Adrenal gland (tissue), 12 donors: ENCODE data around the gene GABARAP. TPM values are rescaled to one million over a fixed set of nuclear protein-coding genes. Genes with fewer than 3 reads are reported as not detected.

Experiments
- DNase-seq, 7 donors: peaks; one replicate each; pipeline ENCODE4 v3.0.0-alpha.2; 2019 to 2020
- H3K27ac ChIP-seq, 5 donors: fragments of 200-600 bp; sonication (generic) in 4 of 5; 1 replicate in 3 of 5; 2 replicates in 2 of 5; pipeline versions ENCODE4 v1.5.1 to v1.8.0; 2016 to 2020; ENCODE audit warnings: mild to moderate bottlenecking in 1 of 5
- H3K27me3 ChIP-seq: fragments of 200-600 bp; 2 replicates; pipeline ENCODE4 v1.8.0; 2021
- H3K36me3 ChIP-seq, 2 donors: fragments of 200-600 bp; replicated peaks in 1 of 2; 1 replicate in 1 of 2; 2 replicates in 1 of 2; pipeline versions ENCODE4 v1.5.1 to v1.8.0; 2018 to 2022
- H3K4me1 ChIP-seq, 2 donors: fragments of 200-600 bp; replicated peaks in 1 of 2; 1 replicate in 1 of 2; 2 replicates in 1 of 2; pipeline versions ENCODE4 v1.5.1 to v1.8.0; 2018 to 2021
- H3K4me3 ChIP-seq, 4 donors: fragments of 200-600 bp; sonication (generic) in 3 of 4; one replicate each; pipeline ENCODE4 v1.5.1; 2016 to 2018
- H3K9me3 ChIP-seq, 3 donors: fragments of 200-600 bp; sonication (generic) in 1 of 3; replicated peaks in 1 of 3; 1 replicate in 2 of 3; 2 replicates in 1 of 3; pipeline versions ENCODE4 v1.5.1 to v1.8.0; 2016 to 2021
- POLR2A ChIP-seq, 2 donors: fragments of 450-650 bp; IDR thresholded peaks; one replicate each; pipeline ENCODE4 v1.6.1; 2017; ENCODE audit warnings: antibody characterized with exemption in 2 of 2, mild to moderate bottlenecking in 2 of 2, moderate library complexity in 1 of 2
- WGBS, 4 donors: extraction: QIAGEN DNeasy Blood & Tissue Kit in 2 of 4; methylation state at CpG; one replicate each; pipeline versions ENCODE4 v1.1.5 to v1.1.7; 2013 to 2017; 5-methylcytosine and 5-hydroxymethylcytosine counted together
- intact Hi-C, 2 donors: fragments of 100-400 bp; cut with DNase I; formaldehyde crosslinking; loops; one replicate each; pipeline versions ENCODE4 v1.14.1 to v1.15.0; 2022 to 2023
- polyA plus RNA-seq, 3 donors: library from polyadenylated mRNA; stranded (reverse); fragments of 200-250 nt in 2 of 3; fragments of 350-450 nt in 1 of 3; fragmentation: Illumina TruSeq in 1 of 3; extraction: RNeasy Lipid Tissue Mini Kit (QIAGEN cat#74804) in 1 of 3; gene quantifications; one replicate each; pipeline ENCODE4 v1.2.3, GENCODE V29; 2013 to 2014
- total RNA-seq, 9 donors: library from RNA; depleted of rRNA in 4 of 9; stranded (reverse); fragments of >200 nt in 4 of 9; fragments of 120-200 nt in 1 of 9; fragmentation: NEBNext Ultra II Directional in 1 of 9; extraction: Animal tissue kit (Norgen Biotek cat#: 25700) in 1 of 9; gene quantifications; one replicate each; pipeline versions ENCODE4 v1.1.0 to v1.2.4, GENCODE V29; 2013 to 2023
- TF ChIP-seq, protein P1 (sequence below), 6 experiments: fragments of 450-650 bp in 4 of 6; fragments of 200-600 bp in 2 of 6; sonication (generic) in 1 of 6; IDR thresholded peaks; 1 replicate in 5 of 6; 2 replicates in 1 of 6; pipeline versions ENCODE4 v1.5.1 to v1.8.0; 2016 to 2021; ENCODE audit warnings: antibody characterized with exemption in 6 of 6, mild to moderate bottlenecking in 2 of 6, moderate library complexity in 1 of 6
- donor health status: healthy with polysubstance abuse.
- donor health status: Bipolar disorder and iron deficiency.
- donor health status: DM: yes; HTN: yes; CAD: no.
- donor health status: DM: no; HTN: no; CAD: no.
- donor health status: DM: no; HTN: no; CAD: no.
- donor health status: DM: yes; HTN: yes; CAD: no.

GABARAP gene
- total and polyA plus RNA-seq, 12 donors = 195 to 1,285 (median 840) TPM

DNA sequence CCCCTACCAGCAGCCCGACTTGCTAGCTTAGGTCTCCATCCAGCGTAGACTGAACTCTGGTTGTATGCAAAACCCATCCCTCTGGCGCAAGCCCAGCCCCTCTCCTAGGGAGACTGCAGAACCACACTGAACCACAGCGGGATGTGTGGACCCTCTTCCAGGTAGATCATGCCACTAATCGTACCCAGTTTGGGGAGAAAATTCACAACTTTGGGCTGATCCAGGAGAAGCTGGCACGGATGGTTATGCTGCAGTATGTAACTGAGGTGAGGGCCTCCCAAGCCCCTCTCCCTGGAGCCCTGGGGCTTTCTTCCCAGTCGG is 19.3 kb downstream of the GABARAP start:
- H3K9me3 ChIP-seq = no peaks in the 10 kb centered on the region
- H3K27ac ChIP-seq = peak overlapping the region in 2 of 5 donors; percentile 38 to 100
- TF ChIP-seq, protein P1, sequence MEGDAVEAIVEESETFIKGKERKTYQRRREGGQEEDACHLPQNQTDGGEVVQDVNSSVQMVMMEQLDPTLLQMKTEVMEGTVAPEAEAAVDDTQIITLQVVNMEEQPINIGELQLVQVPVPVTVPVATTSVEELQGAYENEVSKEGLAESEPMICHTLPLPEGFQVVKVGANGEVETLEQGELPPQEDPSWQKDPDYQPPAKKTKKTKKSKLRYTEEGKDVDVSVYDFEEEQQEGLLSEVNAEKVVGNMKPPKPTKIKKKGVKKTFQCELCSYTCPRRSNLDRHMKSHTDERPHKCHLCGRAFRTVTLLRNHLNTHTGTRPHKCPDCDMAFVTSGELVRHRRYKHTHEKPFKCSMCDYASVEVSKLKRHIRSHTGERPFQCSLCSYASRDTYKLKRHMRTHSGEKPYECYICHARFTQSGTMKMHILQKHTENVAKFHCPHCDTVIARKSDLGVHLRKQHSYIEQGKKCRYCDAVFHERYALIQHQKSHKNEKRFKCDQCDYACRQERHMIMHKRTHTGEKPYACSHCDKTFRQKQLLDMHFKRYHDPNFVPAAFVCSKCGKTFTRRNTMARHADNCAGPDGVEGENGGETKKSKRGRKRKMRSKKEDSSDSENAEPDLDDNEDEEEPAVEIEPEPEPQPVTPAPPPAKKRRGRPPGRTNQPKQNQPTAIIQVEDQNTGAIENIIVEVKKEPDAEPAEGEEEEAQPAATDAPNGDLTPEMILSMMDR (IDR thresholded peaks at IDR 0.05) = no peak
- no peak for TF ChIP-seq POLR2A (IDR thresholded peaks at IDR 0.05)
- H3K27me3 ChIP-seq = no peaks in the 10 kb centered on the region
- H3K36me3 ChIP-seq = peaks cover 0 to 60% of the 10 kb centered on the region in 2 donors
- no peak overlapping the region for H3K4me3 ChIP-seq
- intact Hi-C loops = no loop called here
- peaks cover 30 to 58% of the 10 kb centered on the region in 2 donors for H3K4me1 ChIP-seq
- peak in 3 of 7 donors; percentile 22 to 60 (median 57) for DNase-seq
- WGBS, 4 donors = 63 to 70% (median 67%) methylated on average over 3 to 7 of the region's 7 CpGs

DNA sequence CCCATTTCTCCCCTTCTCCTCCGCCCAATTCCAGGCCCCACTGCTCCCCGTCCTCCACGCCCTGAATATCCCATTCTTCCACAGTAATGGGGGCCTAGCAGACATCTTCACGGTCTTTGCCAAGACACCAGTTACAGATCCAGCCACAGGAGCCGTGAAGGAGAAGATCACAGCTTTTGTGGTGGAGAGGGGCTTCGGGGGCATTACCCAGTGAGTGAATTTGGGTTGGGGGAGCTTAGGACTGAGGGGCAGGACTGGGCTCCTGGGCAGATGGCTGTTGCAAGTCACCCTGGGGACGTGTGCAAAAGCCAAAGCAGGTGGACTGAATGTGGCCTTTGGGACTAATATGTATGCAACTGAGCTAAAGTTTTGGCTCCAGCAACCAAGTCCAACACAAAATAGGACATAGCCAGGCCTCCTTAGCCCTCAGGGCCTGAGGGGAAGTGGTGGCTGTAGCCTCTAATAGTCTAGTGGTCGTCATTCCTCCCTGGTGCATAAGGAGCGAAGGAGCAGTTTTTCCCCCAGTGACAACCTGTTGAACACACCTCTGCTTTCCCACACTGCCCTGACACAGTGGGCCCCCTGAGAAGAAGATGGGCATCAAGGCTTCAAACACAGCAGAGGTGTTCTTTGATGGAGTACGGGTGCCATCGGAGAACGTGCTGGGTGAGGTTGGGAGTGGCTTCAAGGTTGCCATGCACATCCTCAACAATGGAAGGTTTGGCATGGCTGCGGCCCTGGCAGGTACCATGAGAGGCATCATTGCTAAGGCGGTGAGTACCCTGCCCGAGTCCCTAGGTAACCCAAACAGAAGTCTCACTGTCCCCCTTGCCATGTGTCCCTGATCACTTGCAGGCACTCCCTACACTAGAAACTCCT is 19.9 kb downstream of the GABARAP start:
- TF ChIP-seq, protein P1 (IDR thresholded peaks at IDR 0.05) = no peak
- no peak for TF ChIP-seq POLR2A (IDR thresholded peaks at IDR 0.05)
- Histone ChIP-seq H3K4me1 (peaks cover 33 to 62% of the 10 kb centered on the region in 2 donors), H3K9me3 (no peaks in the 10 kb centered on the region), H3K27ac (peak overlapping the region in 3 of 5 donors; percentile 93 to 100 (median 99)), H3K27me3 (no peaks in the 10 kb centered on the region), H3K4me3 (no peak overlapping the region), H3K36me3 (peaks cover 0 to 54% of the 10 kb centered on the region in 2 donors)
- intact Hi-C loops = no loop called here
- peak in 4 of 7 donors; percentile 21 to 44 (median 40) for DNase-seq
- WGBS, 4 donors = 65 to 71% (median 71%) methylated on average over 11 to 15 of the region's 15 CpGs

DNA sequence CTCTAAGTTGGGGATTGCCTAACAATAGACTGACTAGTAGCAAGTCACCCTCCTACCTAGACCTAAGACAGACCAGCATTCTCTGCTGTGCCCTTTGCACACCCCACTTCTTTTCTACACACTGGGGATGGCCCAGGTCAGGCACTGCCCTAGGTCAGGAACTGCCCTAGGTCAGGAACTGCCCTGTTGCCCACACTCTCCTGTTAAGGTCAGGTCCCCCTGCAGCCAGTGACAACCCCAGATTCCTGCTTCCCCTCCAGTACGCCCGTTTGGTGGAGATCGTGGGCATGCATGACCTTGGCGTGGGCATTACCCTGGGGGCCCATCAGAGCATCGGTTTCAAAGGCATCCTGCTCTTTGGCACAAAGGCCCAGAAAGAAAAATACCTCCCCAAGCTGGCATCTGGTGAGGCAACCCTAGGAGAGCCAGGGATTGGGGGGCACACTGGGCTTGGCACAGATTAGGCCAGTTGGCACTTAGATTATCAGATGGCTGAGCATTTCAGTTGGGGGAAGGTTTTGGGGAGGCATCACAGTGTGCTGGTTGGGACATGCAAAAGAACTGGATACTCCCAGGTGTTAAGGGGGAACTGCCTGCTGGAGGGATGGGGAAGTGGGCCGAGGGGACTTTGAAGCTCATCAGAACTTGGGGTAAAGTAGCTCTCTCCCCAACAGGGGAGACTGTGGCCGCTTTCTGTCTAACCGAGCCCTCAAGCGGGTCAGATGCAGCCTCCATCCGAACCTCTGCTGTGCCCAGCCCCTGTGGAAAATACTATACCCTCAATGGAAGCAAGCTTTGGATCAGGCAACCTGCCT is 20.8 kb downstream of the GABARAP start:
- 52 to 62% (median 54%) methylated on average over 7 to 10 of the region's 10 CpGs for WGBS, 4 donors
- Histone ChIP-seq H3K9me3 (no peaks in the 10 kb centered on the region), H3K27me3 (no peaks in the 10 kb centered on the region), H3K36me3 (peaks cover 0 to 45% of the 10 kb centered on the region in 2 donors), H3K4me3 (peak overlapping the region in 1 of 4 donors; percentile 99), H3K27ac (peak overlapping the region in 4 of 5 donors; percentile 93 to 100 (median 98)), H3K4me1 (peaks cover 39 to 63% of the 10 kb centered on the region in 2 donors)
- TF ChIP-seq POLR2A (IDR thresholded peaks at IDR 0.05) = peak in 1 of 2 donors; percentile 4
- TF ChIP-seq, protein P1 (IDR thresholded peaks at IDR 0.05) = no peak
- intact Hi-C loops = no loop called here
- peak in 4 of 7 donors; percentile 17 to 38 (median 22) for DNase-seq
